ENCODE results near the gene FBXO39. TPM values are rescaled to one million over a fixed set of nuclear protein-coding genes. Genes with fewer than 3 reads are reported as not detected.
"Not testable (repeated sequence)": the region's sequence is repeated elsewhere in the genome, so short reads cannot be mapped to it uniquely, and the experiment has no call there.

The FBXO39 gene
- total RNA-seq: under 1 TPM in 1 of 2 donors, not detected in 1; 0.37 TPM

- H3K36me3 Mint-ChIP-seq: peaks cover 53 to 69% of the 10 kb centered on the region in 2 donors
- peaks cover 27 to 40% of the 10 kb centered on the region in 2 donors for H3K9me3 Mint-ChIP-seq
These were observed at the start of gene FBXO39 for GRCh38 chr17:6775871-6776405. TSS of gene FBXO39 (plus strand) at chr17:6776215. CDS start at chr17:6779869, 3,654 bp downstream.

GRCh38 chr17:6729531-6729930, 46.5 kb upstream of the FBXO39 start:
- no peak overlapping the region for H3K27ac Mint-ChIP-seq
- DNase-seq (ENCODE audit: low spot score in 2 of 2): no peak
- ATAC-seq: no peak
- H3K9me3 Mint-ChIP-seq: peaks cover 0 to 4% of the 10 kb centered on the region in 2 donors
- H3K36me3 Mint-ChIP-seq: no peaks in the 10 kb centered on the region

More at GRCh38 chr17:6775871-6776405, at the start of gene FBXO39:
- DNase-seq (ENCODE audit: low spot score in 2 of 2) (no peak), ATAC-seq (peak in 1 of 2 donors; percentile 34)
- no peak within 1 kb of the TSS for H3K27ac Mint-ChIP-seq

- not testable (repeated sequence) for ATAC-seq; H3K9me3 Mint-ChIP-seq; H3K36me3 Mint-ChIP-seq; DNase-seq (ENCODE audit: low spot score in 2 of 2); H3K27ac Mint-ChIP-seq
These were observed 29.4 kb upstream of the FBXO39 start for GRCh38 chr17:6746665-6747064.

GRCh38 chr17:6748617-6749016, 27.4 kb upstream of the FBXO39 start:
- DNase-seq (ENCODE audit: low spot score in 2 of 2) (no peak), ATAC-seq (no peak)
- H3K9me3 Mint-ChIP-seq: no peaks in the 10 kb centered on the region
- no peak overlapping the region for H3K27ac Mint-ChIP-seq
- no peaks in the 10 kb centered on the region for H3K36me3 Mint-ChIP-seq

- H3K9me3 Mint-ChIP-seq: no peaks in the 10 kb centered on the region
- no peak overlapping the region for H3K27ac Mint-ChIP-seq
- ATAC-seq (no peak), DNase-seq (ENCODE audit: low spot score in 2 of 2) (no peak)
- no peaks in the 10 kb centered on the region for H3K36me3 Mint-ChIP-seq
These were observed 26.5 kb upstream of the FBXO39 start for GRCh38 chr17:6749519-6749918.

- no peak for DNase-seq (ENCODE audit: low spot score in 2 of 2)
- H3K36me3 Mint-ChIP-seq: peaks cover 0 to 15% of the 10 kb centered on the region in 2 donors
- no peak for ATAC-seq
- H3K9me3 Mint-ChIP-seq: no peaks in the 10 kb centered on the region
- H3K27ac Mint-ChIP-seq: peak overlapping the region in 1 of 2 donors; percentile 75
These were observed 23.7 kb upstream of the FBXO39 start for GRCh38 chr17:6752068-6752909.

GRCh38 chr17:6753006-6753445, 23.0 kb upstream of the FBXO39 start:
- ATAC-seq (peak; percentile 12 to 46), DNase-seq (ENCODE audit: low spot score in 2 of 2) (peak in 1 of 2 donors; percentile 33)
- H3K27ac Mint-ChIP-seq: peak overlapping the region in 1 of 2 donors; percentile 75
- peaks cover 0 to 22% of the 10 kb centered on the region in 2 donors for H3K36me3 Mint-ChIP-seq
- no peaks in the 10 kb centered on the region for H3K9me3 Mint-ChIP-seq

- peak overlapping the region in 1 of 2 donors; percentile 75 for H3K27ac Mint-ChIP-seq
- H3K9me3 Mint-ChIP-seq: no peaks in the 10 kb centered on the region
- ATAC-seq (no peak), DNase-seq (ENCODE audit: low spot score in 2 of 2) (no peak)
- peaks cover 0 to 28% of the 10 kb centered on the region in 2 donors for H3K36me3 Mint-ChIP-seq
These were observed 22.5 kb upstream of the FBXO39 start for GRCh38 chr17:6753546-6753945.

- ATAC-seq (no peak), DNase-seq (ENCODE audit: low spot score in 2 of 2) (no peak)
- Mint-ChIP-seq H3K27ac (peak overlapping the region; percentile 89 to 99), H3K9me3 (no peaks in the 10 kb centered on the region), H3K36me3 (peaks cover 0 to 33% of the 10 kb centered on the region in 2 donors)
These were observed 20.7 kb upstream of the FBXO39 start for GRCh38 chr17:6755281-6755680.

- H3K27ac Mint-ChIP-seq: peak within 1 kb of the TSS; percentile 89 to 99
- ATAC-seq (peak; percentile 63 to 70), DNase-seq (ENCODE audit: low spot score in 2 of 2) (peak; percentile 35 to 61)
- H3K36me3 Mint-ChIP-seq: peaks cover 0 to 37% of the 10 kb centered on the region in 2 donors
- no peaks in the 10 kb centered on the region for H3K9me3 Mint-ChIP-seq
These were observed 20.3 kb upstream of the FBXO39 start, which contains the start of gene XAF1 for GRCh38 chr17:6755731-6756184. TSS of gene XAF1 (plus strand) at chr17:6756046. CDS start at chr17:6756079, 33 bp downstream.

- H3K36me3 Mint-ChIP-seq: peaks cover 2 to 45% of the 10 kb centered on the region in 2 donors
- no peaks in the 10 kb centered on the region for H3K9me3 Mint-ChIP-seq
- peak overlapping the region; percentile 89 to 99 for H3K27ac Mint-ChIP-seq
- ATAC-seq (peak; percentile 36 to 52), DNase-seq (ENCODE audit: low spot score in 2 of 2) (no peak)
These were observed 19.5 kb upstream of the FBXO39 start for GRCh38 chr17:6756425-6757031.

- no peak for DNase-seq (ENCODE audit: low spot score in 2 of 2)
- no peak for ATAC-seq
- Mint-ChIP-seq H3K36me3 (peaks cover 5 to 55% of the 10 kb centered on the region in 2 donors), H3K27ac (peak overlapping the region in 1 of 2 donors; percentile 87), H3K9me3 (no peaks in the 10 kb centered on the region)
These were observed 18.3 kb upstream of the FBXO39 start for GRCh38 chr17:6757747-6758146.

GRCh38 chr17:6761779-6762178, 14.2 kb upstream of the FBXO39 start:
- Mint-ChIP-seq H3K9me3 (peaks cover 8 to 14% of the 10 kb centered on the region in 2 donors), H3K27ac (no peak overlapping the region), H3K36me3 (peaks cover 42 to 84% of the 10 kb centered on the region in 2 donors)
- DNase-seq (ENCODE audit: low spot score in 2 of 2) (no peak), ATAC-seq (no peak)

- ATAC-seq (no peak), DNase-seq (ENCODE audit: low spot score in 2 of 2) (no peak)
- no peak overlapping the region for H3K27ac Mint-ChIP-seq
- H3K36me3 Mint-ChIP-seq: peaks cover 94 to 99% of the 10 kb centered on the region in 2 donors
- H3K9me3 Mint-ChIP-seq: peaks cover 42 to 48% of the 10 kb centered on the region in 2 donors
These were observed 7.6 kb upstream of the FBXO39 start for GRCh38 chr17:6768447-6768846.

- DNase-seq (ENCODE audit: low spot score in 2 of 2) (no peak), ATAC-seq (no peak)
- peaks cover 40 to 50% of the 10 kb centered on the region in 2 donors for H3K9me3 Mint-ChIP-seq
- H3K36me3 Mint-ChIP-seq: peaks cover 86 to 92% of the 10 kb centered on the region in 2 donors
- H3K27ac Mint-ChIP-seq: no peak overlapping the region
These were observed 4.0 kb upstream of the FBXO39 start for GRCh38 chr17:6772016-6772415.

- H3K36me3 Mint-ChIP-seq: peaks cover 63 to 76% of the 10 kb centered on the region in 2 donors
- peak overlapping the region in 1 of 2 donors; percentile 31 for H3K27ac Mint-ChIP-seq
- peaks cover 28 to 42% of the 10 kb centered on the region in 2 donors for H3K9me3 Mint-ChIP-seq
- not testable (repeated sequence) for DNase-seq (ENCODE audit: low spot score in 2 of 2); ATAC-seq
These were observed 1.1 kb upstream of the FBXO39 start for GRCh38 chr17:6774906-6775305.

- DNase-seq (ENCODE audit: low spot score in 2 of 2) (no peak), ATAC-seq (no peak)
- no peak overlapping the region for H3K27ac Mint-ChIP-seq
- H3K36me3 Mint-ChIP-seq: peaks cover 18 to 56% of the 10 kb centered on the region in 2 donors
- peaks cover 25 to 39% of the 10 kb centered on the region in 2 donors for H3K9me3 Mint-ChIP-seq
These were observed 3.4 kb downstream of the FBXO39 start for GRCh38 chr17:6779411-6779810.
